ENCODE measurements around the gene EGF. TPM values are rescaled to one million over a fixed set of nuclear protein-coding genes. Genes with fewer than 3 reads are reported as not detected.
"Not testable (repeated sequence)": the region's sequence is repeated elsewhere in the genome, so short reads cannot be mapped to it uniquely, and the experiment has no call there.

The EGF gene
- total RNA-seq, 2 donors from 2014 or later = not detected

GRCh38 chr4:109943745-109944144, 31.1 kb downstream of the EGF start:
- H3K9me3 Mint-ChIP-seq = peaks cover 0 to 6% of the 10 kb centered on the region in 2 donors
- DNase-seq (ENCODE audit: low spot score in 2 of 2) = no peak
- ATAC-seq = no peak
- H3K36me3 Mint-ChIP-seq = no peaks in the 10 kb centered on the region
- H3K27ac Mint-ChIP-seq = no peak overlapping the region

- no peak for ATAC-seq
- DNase-seq (ENCODE audit: low spot score in 2 of 2) = no peak
- H3K9me3 Mint-ChIP-seq = peaks cover 0 to 6% of the 10 kb centered on the region in 2 donors
- no peaks in the 10 kb centered on the region for H3K36me3 Mint-ChIP-seq
- no peak overlapping the region for H3K27ac Mint-ChIP-seq
Measured at GRCh38 chr4:109944591-109944990, 31.9 kb downstream of the EGF start.

- H3K27ac Mint-ChIP-seq = peak overlapping the region; percentile 31 to 48
- H3K9me3 Mint-ChIP-seq = peaks cover 0 to 6% of the 10 kb centered on the region in 2 donors
Measured at GRCh38 chr4:109945056-109945455, 32.4 kb downstream of the EGF start.

GRCh38 chr4:109946120-109946519, 33.4 kb downstream of the EGF start:
- Mint-ChIP-seq H3K36me3 (no peaks in the 10 kb centered on the region), H3K9me3 (peaks cover 0 to 11% of the 10 kb centered on the region in 2 donors), H3K27ac (no peak overlapping the region)
- DNase-seq (ENCODE audit: low spot score in 2 of 2) (no peak), ATAC-seq (no peak)

More at GRCh38 chr4:109945056-109945455, 32.4 kb downstream of the EGF start:
- DNase-seq (ENCODE audit: low spot score in 2 of 2) (peak in 1 of 2 donors; percentile 30), ATAC-seq (peak; percentile 54 to 73)
- no peaks in the 10 kb centered on the region for H3K36me3 Mint-ChIP-seq

GRCh38 chr4:109947457-109947856, 34.8 kb downstream of the EGF start:
- Mint-ChIP-seq H3K27ac (peak overlapping the region; percentile 72 to 82), H3K9me3 (peaks cover 0 to 11% of the 10 kb centered on the region in 2 donors), H3K36me3 (no peaks in the 10 kb centered on the region)
- ATAC-seq = peak; percentile 86 to 87
- DNase-seq (ENCODE audit: low spot score in 2 of 2) = no peak

- peak; percentile 16 to 57 for ATAC-seq
- H3K9me3 Mint-ChIP-seq = peaks cover 0 to 11% of the 10 kb centered on the region in 2 donors
- H3K27ac Mint-ChIP-seq = peak overlapping the region; percentile 72 to 82
- H3K36me3 Mint-ChIP-seq = no peaks in the 10 kb centered on the region
- no peak for DNase-seq (ENCODE audit: low spot score in 2 of 2)
Measured at GRCh38 chr4:109947918-109948317, 35.2 kb downstream of the EGF start.

GRCh38 chr4:109949099-109949718, 36.5 kb downstream of the EGF start:
- peak; percentile 50 to 54 for ATAC-seq

GRCh38 chr4:109952612-109953011, 39.9 kb downstream of the EGF start:
- H3K27ac Mint-ChIP-seq = no peak overlapping the region
- ATAC-seq = no peak
- peaks cover 0 to 5% of the 10 kb centered on the region in 2 donors for H3K9me3 Mint-ChIP-seq
- H3K36me3 Mint-ChIP-seq = no peaks in the 10 kb centered on the region
- DNase-seq (ENCODE audit: low spot score in 2 of 2) = no peak

More at GRCh38 chr4:109949099-109949718, 36.5 kb downstream of the EGF start:
- not testable (repeated sequence) for H3K36me3 Mint-ChIP-seq; DNase-seq (ENCODE audit: low spot score in 2 of 2)
- Mint-ChIP-seq H3K9me3 (peaks cover 0 to 11% of the 10 kb centered on the region in 2 donors), H3K27ac (peak overlapping the region; percentile 36 to 56)

GRCh38 chr4:109953556-109953955, 40.9 kb downstream of the EGF start:
- peaks cover 0 to 5% of the 10 kb centered on the region in 2 donors for H3K9me3 Mint-ChIP-seq
- DNase-seq (ENCODE audit: low spot score in 2 of 2) = no peak
- H3K27ac Mint-ChIP-seq = no peak overlapping the region
- H3K36me3 Mint-ChIP-seq = no peaks in the 10 kb centered on the region
- ATAC-seq = no peak

GRCh38 chr4:109955146-109955545, 42.5 kb downstream of the EGF start:
- Mint-ChIP-seq H3K36me3 (no peaks in the 10 kb centered on the region), H3K9me3 (peaks cover 0 to 5% of the 10 kb centered on the region in 2 donors), H3K27ac (no peak overlapping the region)
- no peak for DNase-seq (ENCODE audit: low spot score in 2 of 2)
- no peak for ATAC-seq

- Mint-ChIP-seq H3K36me3 (no peaks in the 10 kb centered on the region), H3K27ac (no peak overlapping the region), H3K9me3 (no peaks in the 10 kb centered on the region)
- DNase-seq (ENCODE audit: low spot score in 2 of 2) (no peak), ATAC-seq (no peak)
Measured at GRCh38 chr4:109957227-109957626, 44.5 kb downstream of the EGF start.

GRCh38 chr4:109959195-109959594, 46.5 kb downstream of the EGF start:
- ATAC-seq (no peak), DNase-seq (ENCODE audit: low spot score in 2 of 2) (no peak)
- no peaks in the 10 kb centered on the region for H3K9me3 Mint-ChIP-seq
- H3K27ac Mint-ChIP-seq = no peak overlapping the region
- no peaks in the 10 kb centered on the region for H3K36me3 Mint-ChIP-seq

- DNase-seq (ENCODE audit: low spot score in 2 of 2) (no peak), ATAC-seq (no peak)
- Mint-ChIP-seq H3K27ac (no peak overlapping the region), H3K9me3 (no peaks in the 10 kb centered on the region), H3K36me3 (no peaks in the 10 kb centered on the region)
Measured at GRCh38 chr4:109962401-109962800, 49.7 kb downstream of the EGF start.

GRCh38 chr4:109966891-109967481, 54.3 kb downstream of the EGF start:
- DNase-seq (ENCODE audit: low spot score in 2 of 2) (no peak), ATAC-seq (no peak)
- H3K9me3 Mint-ChIP-seq = no peaks in the 10 kb centered on the region
- peaks cover 0 to 5% of the 10 kb centered on the region in 2 donors for H3K36me3 Mint-ChIP-seq
- H3K27ac Mint-ChIP-seq = no peak overlapping the region

- DNase-seq (ENCODE audit: low spot score in 2 of 2) (no peak), ATAC-seq (peak; percentile 73 to 93)
- H3K9me3 Mint-ChIP-seq = no peaks in the 10 kb centered on the region
- no peak overlapping the region for H3K27ac Mint-ChIP-seq
- peaks cover 0 to 5% of the 10 kb centered on the region in 2 donors for H3K36me3 Mint-ChIP-seq
Measured at GRCh38 chr4:109967798-109968520, 55.3 kb downstream of the EGF start.

- ATAC-seq (no peak), DNase-seq (ENCODE audit: low spot score in 2 of 2) (no peak)
- no peaks in the 10 kb centered on the region for H3K9me3 Mint-ChIP-seq
- H3K36me3 Mint-ChIP-seq = peaks cover 0 to 5% of the 10 kb centered on the region in 2 donors
- H3K27ac Mint-ChIP-seq = no peak overlapping the region
Measured at GRCh38 chr4:109969087-109969486, 56.4 kb downstream of the EGF start.

- H3K9me3 Mint-ChIP-seq = no peaks in the 10 kb centered on the region
- H3K36me3 Mint-ChIP-seq = peaks cover 0 to 5% of the 10 kb centered on the region in 2 donors
- H3K27ac Mint-ChIP-seq = no peak overlapping the region
- ATAC-seq (no peak), DNase-seq (ENCODE audit: low spot score in 2 of 2) (no peak)
Measured at GRCh38 chr4:109969919-109970318, 57.2 kb downstream of the EGF start.
